ENCODE measurements around the gene HMGCR.
A peak's percentile ranks its signal among the peaks of the same experiment; 100 is the strongest.
"Not testable (repeated sequence)": the region's sequence is repeated elsewhere in the genome, so short reads cannot be mapped to it uniquely, and the experiment has no call there.

HMGCR gene

GRCh38 chr5:75336615-75337336 is at the start of gene HMGCR:
Gene HMGCR, plus strand, starts transcription at chr5:75337220. Its CDS starts 5,386 bp downstream, at chr5:75342606.
- TF ChIP-seq POLR2A (IDR thresholded peaks at IDR 0.05; ENCODE audit: low read depth, low read length): peak; percentile 94
- DNase-seq (ENCODE audit: insufficient read length, low spot score): peak; percentile 83
- peak; percentile 98 for FAIRE-seq

DNA sequence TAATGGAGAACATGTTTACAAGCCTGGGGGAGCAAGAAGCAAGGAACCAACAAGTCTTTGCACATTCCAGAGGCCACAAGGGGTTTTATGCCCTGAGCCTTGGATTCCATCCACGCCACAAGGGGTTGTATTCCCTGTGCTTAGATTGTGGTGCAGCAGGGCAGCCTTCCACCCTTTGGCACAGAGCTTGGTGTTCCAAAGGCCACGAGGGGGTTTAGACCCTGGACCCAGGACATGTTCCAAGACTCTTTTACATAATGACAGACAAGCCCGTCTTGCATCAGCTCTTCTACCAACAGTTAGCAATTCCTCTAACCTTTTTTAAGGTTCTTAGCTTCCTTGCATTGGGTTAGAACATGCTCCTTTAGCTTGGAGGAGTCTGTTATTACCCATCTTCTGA is 45.2 kb upstream of the HMGCR start:
- not testable (repeated sequence) for DNase-seq (ENCODE audit: insufficient read length, low spot score); FAIRE-seq

DNA sequence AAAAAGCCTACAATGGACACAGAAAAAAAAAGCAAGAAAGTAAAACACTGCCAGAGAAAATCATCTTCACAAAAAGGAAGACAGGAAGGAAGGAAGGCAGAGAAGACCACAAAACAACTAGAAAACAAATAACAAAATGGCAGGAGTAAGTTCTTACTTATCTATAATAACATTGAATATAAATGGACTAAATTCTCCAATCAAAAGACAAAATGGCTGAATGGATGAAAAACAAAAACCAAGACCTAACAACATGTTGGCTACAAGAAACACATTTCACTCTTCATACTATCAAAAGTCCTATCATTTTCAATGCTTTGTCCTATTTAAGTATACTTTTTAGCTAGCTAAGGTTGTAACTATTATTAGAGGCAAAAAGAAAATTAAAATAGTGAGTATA is 36.9 kb upstream of the HMGCR start:
- DNase-seq (ENCODE audit: insufficient read length, low spot score): no peak
- no peak for TF ChIP-seq POLR2A (IDR thresholded peaks at IDR 0.05; ENCODE audit: low read depth, low read length)
- no peak for FAIRE-seq

- FAIRE-seq: no peak
- no peak for DNase-seq (ENCODE audit: insufficient read length, low spot score)
- no peak for TF ChIP-seq POLR2A (IDR thresholded peaks at IDR 0.05; ENCODE audit: low read depth, low read length)
Measured at GRCh38 chr5:75303419-75303818, 33.6 kb upstream of the HMGCR start.

DNA sequence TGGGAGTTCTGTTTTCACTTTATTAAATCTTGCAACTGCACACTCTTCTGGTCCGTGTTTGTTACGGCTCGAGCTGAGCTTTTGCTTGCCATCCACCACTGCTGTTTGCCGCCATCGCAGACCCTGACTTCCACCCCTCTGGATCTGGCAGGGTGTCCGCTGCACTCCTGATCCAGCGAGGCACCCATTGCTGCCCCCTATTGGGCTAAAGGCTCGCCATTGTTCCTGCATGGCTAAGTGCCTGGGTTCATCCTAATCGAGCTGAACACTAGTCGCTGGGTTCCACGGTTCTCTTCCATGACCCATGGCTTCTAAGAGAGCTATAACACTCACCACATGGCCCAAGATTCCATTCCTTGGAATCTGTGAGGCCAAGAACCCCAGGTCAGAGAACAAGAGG is 32.5 kb upstream of the HMGCR start:
- FAIRE-seq: not testable (repeated sequence)

DNA sequence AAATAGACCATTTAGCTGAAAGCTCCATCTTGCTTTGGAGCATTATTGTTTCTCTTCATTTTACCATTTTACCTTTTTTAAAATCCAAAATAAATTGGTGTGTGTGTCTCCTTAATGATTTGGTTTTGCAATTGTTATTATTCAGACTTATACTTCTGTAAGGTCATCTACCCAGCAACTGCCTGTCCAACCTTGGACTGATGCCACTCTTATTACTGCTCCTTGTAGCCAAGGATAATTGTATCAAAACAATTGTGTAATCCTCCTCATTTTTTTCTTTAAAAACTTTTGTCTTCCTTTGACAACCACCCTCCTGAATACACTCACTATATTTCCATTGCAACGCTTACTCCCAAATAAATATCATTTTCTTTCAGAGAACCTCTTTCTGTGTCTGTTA is 30.3 kb upstream of the HMGCR start:
- no peak for DNase-seq (ENCODE audit: insufficient read length, low spot score)
- FAIRE-seq: no peak
- TF ChIP-seq POLR2A (IDR thresholded peaks at IDR 0.05; ENCODE audit: low read depth, low read length): no peak

More for the DNA sequence above, 32.5 kb upstream of the HMGCR start:
- not testable (repeated sequence) for DNase-seq (ENCODE audit: insufficient read length, low spot score)

DNA sequence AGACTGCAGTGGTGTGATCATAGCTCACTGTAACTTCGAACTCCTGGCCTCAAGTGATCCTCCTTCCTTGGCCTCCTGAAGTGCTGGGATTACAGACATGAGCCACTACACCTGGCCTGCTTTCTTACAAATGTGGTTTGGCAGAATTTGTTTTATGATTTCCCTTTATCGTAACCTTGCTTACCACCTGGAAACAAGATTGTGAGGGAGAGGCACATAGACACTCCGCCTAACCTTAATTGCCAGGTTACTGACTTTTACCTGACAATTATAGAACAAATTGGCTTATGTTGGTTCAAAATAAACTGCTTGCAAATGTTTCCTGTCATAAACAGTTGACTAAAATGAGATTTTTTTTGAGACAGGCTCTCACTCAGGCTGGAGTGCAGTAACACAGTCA is 26.8 kb upstream of the HMGCR start:
- no peak for TF ChIP-seq POLR2A (IDR thresholded peaks at IDR 0.05; ENCODE audit: low read depth, low read length)
- FAIRE-seq (no peak), DNase-seq (ENCODE audit: insufficient read length, low spot score) (no peak)

- not testable (repeated sequence) for DNase-seq (ENCODE audit: insufficient read length, low spot score); FAIRE-seq
Measured at GRCh38 chr5:75319148-75319547, 17.9 kb upstream of the HMGCR start.

- TF ChIP-seq POLR2A (IDR thresholded peaks at IDR 0.05; ENCODE audit: low read depth, low read length): no peak
- FAIRE-seq: no peak
- no peak for DNase-seq (ENCODE audit: insufficient read length, low spot score)
Measured at GRCh38 chr5:75319638-75320037, 17.4 kb upstream of the HMGCR start.

DNA sequence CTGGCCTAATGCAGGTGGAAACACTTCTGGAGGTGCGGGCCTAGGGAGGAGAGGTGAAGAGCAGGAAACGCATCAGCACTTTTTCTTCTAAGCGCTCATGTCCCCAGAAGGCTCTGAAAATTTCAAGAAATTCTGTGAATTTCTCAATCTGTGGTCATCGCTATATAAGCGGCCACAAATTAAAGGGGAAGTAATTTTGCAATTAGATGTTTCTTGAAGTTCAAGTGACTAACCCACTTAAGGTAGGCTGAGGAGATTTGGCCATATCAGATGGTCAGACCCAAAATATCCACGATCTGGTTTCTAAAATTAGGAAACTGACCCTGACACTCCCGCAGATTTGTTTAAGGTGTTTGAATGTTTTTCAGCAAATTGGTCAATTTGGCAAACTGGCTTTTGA is 16.6 kb upstream of the HMGCR start:
- DNase-seq (ENCODE audit: insufficient read length, low spot score) (no peak), FAIRE-seq (no peak)
- TF ChIP-seq POLR2A (IDR thresholded peaks at IDR 0.05; ENCODE audit: low read depth, low read length): no peak

- FAIRE-seq (no peak), DNase-seq (ENCODE audit: insufficient read length, low spot score) (no peak)
- TF ChIP-seq POLR2A (IDR thresholded peaks at IDR 0.05; ENCODE audit: low read depth, low read length): no peak
Measured at GRCh38 chr5:75322066-75322465, 15.0 kb upstream of the HMGCR start.

DNA sequence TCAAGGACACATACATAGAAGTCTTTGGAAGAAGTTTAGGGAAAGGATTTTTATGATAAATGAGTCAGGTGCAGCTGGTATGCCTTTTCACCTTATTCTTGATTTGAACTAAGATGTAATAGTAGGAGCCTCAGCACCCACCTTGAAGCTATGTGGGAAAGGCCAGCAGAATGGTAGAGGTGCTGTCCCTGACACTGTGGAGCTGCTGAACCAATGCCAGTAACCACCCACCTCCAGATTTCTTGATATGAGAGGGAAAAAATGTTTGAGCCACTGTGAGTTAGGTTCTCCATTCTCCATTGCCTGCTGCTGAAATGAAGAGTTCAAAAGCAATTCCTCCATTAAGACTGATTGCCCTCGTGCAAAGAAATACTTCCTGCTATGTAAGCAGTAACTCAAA is 12.2 kb upstream of the HMGCR start:
- no peak for FAIRE-seq
- DNase-seq (ENCODE audit: insufficient read length, low spot score): no peak
- no peak for TF ChIP-seq POLR2A (IDR thresholded peaks at IDR 0.05; ENCODE audit: low read depth, low read length)

- TF ChIP-seq POLR2A (IDR thresholded peaks at IDR 0.05; ENCODE audit: low read depth, low read length): no peak
- FAIRE-seq (no peak), DNase-seq (ENCODE audit: insufficient read length, low spot score) (no peak)
Measured at GRCh38 chr5:75325242-75325641, 11.8 kb upstream of the HMGCR start.

- FAIRE-seq (no peak), DNase-seq (ENCODE audit: insufficient read length, low spot score) (no peak)
- TF ChIP-seq POLR2A (IDR thresholded peaks at IDR 0.05; ENCODE audit: low read depth, low read length): no peak
Measured at GRCh38 chr5:75330404-75330803, 6.6 kb upstream of the HMGCR start.

DNA sequence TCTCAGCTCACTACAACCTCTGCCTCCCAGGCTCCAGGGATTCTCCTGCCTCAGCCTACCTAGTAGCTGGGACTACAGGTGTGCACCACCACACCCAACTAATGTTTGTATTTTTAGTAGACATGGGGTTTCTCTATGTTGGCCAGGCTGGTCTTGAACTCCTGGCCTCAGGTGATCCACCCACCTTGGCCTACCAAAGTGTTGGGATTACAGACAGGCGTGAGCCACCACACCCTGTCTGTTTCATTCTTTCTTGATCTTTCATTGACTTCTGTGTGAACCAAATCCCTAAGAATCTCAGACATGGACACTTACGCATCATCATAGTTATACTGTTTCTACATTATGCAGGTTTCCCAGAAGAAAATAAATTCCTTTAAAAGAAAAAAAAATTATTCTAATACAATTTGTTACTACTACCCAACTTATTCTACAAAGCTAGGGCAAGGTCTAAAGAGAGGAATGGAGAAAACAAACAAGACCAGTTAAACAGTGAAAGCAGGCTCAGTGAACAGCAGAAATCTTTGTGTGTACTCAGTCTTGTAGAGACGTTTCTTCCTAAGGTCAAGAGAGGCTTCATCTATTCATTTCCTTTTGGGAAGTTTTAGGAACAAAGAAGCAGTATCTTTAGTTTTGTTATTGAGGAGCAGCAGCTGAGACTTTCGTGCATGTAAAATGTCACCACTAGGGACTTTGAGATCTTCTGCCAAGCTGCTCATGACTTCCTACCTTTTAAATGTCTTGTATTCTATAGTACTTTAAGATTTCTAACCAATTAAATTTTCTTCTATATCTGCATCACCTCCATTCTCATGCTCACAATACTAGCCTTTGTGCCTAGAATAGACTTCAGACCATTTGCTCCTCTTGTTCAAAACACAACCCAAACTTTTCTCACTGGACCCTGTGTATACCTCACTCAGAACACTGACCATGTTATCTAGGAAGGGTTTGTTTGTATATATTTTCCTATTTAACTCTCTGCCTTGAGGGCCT is 5.6 kb upstream of the HMGCR start:
- no peak for FAIRE-seq
- TF ChIP-seq POLR2A (IDR thresholded peaks at IDR 0.05; ENCODE audit: low read depth, low read length): no peak
- DNase-seq (ENCODE audit: insufficient read length, low spot score): no peak

DNA sequence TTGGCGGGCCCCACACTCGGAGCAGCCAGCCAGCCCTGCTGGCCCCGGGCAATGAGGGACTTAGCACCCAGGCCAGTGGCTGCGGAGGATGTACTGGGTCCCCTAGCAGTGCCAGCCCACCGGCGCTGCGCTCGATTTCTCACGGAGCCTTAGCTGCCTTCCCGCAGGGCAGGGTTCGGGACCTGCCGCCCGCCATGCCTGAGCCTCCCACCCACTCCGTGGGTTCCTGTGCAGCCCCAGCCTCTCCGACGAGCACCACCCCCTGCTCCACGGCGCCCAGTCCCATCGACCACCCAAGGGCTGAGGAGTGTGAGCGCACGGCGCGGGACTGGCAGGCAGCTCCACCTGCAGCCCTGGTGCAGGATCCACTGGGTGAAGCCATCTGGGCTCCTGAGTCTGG is 3.3 kb upstream of the HMGCR start:
- not testable (repeated sequence) for DNase-seq (ENCODE audit: insufficient read length, low spot score); FAIRE-seq

DNA sequence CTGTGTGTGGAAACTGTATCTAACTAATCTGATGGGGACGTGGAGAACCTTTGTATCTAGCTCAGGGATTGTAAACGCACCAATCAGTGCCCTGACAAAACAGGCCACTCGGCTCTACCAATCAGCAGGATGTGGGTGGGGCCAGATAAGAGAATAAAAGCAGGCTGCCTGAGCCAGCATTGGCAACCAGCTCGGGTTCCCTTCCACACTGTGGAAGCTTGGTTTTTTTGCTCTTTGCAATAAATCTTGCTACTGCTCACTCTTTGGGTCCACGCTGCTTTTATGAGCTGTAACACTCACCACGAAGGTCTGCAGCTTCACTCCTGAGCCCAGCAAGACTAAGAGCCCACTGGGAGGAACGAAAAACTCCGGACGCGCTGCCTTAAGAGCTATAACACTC is 2.6 kb upstream of the HMGCR start:
- FAIRE-seq; DNase-seq (ENCODE audit: insufficient read length, low spot score): not testable (repeated sequence)
